LHCN-M2 (cell line): ENCODE data around the gene ZMYND8. TPM values are rescaled to one million over a fixed set of nuclear protein-coding genes. Genes with fewer than 3 reads are reported as not detected.
"Not testable (repeated sequence)": the region's sequence is repeated elsewhere in the genome, so short reads cannot be mapped to it uniquely, and the experiment has no call there.

ENCODE experiments used
- DNase-seq: peaks from one replicate; pipeline ENCODE4 v3.0.0-alpha.2; 2012; ENCODE audit warnings: low read depth
- total RNA-seq: library from RNA; depleted of rRNA; stranded (reverse); fragments of >200 nt; gene quantifications from 2 replicates; pipeline ENCODE4 v1.2.3, GENCODE V29; 2014

The ZMYND8 gene
- total RNA-seq, 1 experiment from 2014 or later = 56.4 TPM

DNA sequence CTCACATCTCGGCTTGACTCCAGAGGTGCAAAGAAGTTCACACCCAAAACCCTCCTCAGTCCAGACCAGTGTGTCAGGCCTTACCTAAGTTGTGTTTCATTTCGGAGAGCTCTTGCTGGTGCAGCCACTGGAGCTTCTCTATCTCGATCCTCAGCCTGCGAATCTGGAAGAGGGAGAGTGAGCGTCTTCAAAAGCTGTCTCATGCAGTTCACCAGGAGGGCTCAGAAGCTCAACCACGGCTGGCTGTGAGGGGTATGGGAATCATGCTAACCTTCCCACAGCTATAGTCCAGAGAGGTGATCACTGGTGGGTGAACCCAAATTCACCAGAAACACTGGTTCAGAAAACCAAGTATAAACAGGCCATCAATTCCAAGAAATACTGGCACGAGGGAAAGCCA is 129.4 kb downstream of the ZMYND8 start:
- no peak for DNase-seq

DNA sequence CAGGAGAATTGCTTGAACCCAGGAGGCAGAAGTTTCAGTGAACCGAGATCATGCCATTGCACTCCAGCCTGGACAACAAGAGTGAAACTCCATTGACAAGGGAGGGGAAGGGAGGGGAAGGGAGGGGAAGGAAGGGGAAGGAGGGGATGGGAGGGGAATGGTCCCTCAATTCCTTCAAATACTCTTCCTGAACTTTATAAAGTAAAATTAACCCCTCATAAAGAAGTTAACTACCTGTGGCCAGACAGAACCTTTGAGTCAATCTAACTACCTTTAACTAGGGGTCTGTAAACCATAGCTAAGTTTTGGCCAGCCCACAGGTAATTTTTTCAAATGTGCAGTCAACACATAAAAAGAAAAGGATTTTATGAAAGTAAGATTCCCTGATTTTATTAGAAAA is 131.0 kb downstream of the ZMYND8 start:
- no peak for DNase-seq

DNA sequence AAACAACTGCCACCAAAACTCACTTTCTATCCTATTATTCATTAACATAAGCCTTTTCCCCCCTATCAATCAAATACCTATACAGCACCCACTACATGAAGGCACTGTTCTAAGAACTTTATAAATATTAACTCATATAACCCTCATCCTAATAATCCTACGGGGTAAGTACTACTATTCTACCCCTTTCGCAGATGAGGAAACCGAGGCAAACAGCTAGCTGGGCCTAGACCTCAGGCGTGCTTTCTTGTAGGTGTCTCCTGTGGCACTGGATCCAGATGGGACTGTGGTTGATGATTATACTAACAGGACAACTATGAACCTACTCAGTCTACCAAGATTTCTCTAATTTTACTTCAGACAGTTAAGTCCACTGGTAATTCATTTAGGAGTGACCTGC is 131.6 kb downstream of the ZMYND8 start:
- no peak for DNase-seq

DNA sequence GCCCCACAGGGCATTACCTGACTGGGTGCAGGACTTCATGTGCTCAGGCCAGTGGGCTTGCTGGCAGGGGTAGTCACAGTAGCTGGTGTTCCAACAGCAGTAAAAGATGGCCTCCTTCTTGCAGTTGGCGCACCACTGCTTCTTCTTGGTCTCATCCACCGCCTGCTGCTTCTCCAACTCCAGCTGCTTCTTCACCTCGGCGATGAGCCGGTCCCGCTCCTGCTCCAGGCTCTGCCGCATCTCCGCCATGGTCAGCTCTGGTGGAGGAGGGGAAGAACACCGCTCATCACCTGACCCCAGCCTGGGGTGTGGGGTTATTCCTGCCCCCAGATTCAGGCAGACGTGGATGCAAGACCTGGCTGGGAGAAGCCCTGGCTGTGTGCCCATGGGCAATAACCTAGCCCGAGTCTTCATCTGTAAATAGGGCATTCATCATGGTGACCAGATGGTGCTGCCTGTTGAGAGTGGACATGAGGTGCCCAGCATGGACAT is 132.2 kb downstream of the ZMYND8 start:
- DNase-seq = no peak

DNA sequence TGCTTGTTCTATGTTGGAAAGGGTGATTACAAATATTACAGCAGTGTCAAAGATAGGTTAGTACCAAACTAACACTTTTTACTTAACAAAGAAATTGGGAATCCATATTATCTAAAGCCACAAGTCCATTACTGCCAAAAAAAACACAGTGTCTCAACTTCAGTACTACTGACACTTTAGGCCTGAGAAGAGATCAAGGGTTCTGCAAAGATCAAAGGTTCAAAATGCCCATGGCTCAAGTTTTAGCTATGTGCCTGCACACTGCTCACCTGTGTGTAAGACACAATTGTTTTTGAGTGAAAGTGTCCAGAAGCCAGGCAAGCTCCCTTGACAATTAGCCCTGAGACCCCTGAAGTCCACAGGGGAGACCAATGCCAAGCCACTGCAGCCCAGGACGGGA is 132.6 kb downstream of the ZMYND8 start:
- DNase-seq = no peak

DNA sequence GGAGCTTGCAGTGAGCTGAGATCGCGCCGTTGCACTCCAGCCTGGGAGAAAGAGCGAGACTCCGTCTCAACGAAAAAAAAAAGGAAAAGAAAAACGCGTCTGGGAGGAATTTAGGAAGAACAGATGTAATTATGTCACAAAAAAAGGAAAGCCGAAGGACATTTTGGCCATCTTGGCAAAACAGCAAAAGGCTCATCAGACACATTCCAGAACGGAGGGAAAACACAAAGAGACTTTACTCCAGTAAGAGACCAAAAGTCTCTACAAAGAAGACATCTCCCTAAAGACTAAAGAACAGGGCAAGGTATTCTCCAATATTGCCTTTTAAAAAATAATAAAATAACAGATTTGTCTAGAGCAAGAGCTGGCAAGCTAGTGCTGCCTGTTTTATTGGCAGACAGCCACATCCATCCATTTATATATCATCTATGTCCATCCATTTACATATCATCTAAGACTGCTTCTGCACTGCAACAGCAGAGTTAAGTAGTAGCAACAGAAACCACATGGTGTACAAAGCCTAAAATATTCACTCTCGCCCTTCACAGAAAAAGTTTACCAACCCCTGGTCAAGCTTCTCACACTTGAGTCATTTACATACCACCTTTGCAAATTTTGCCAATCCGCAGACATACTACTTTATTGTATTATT is 133.9 kb downstream of the ZMYND8 start:
- DNase-seq = no peak

DNA sequence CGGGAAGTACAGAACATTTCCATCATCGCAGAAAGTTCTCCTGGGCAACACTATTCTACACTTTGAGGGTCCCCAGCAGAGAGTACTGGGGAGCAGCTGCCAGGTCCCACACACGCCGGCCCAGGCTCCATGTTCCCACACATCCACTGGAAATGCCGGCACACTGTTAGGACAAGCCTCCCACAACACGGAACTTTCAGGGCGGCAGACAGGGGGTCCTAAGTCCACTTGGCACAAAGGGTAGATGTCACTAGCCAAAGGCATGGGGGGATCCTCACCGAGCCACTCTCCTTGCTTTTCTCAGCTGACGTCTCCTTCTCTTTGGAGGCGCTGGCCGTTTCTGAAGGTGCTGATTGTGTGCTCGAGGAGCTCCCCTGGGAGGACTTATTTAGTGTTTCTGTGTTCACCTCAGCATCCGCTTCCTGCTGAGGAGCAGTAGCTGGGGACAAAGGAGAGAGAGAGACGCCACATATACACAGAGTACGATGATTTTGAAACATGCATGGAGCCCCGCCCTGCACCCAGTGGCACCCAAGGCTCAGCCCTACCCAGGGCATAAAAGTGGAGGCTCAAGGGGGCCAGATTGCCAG is 135.4 kb downstream of the ZMYND8 start:
- DNase-seq = no peak

DNA sequence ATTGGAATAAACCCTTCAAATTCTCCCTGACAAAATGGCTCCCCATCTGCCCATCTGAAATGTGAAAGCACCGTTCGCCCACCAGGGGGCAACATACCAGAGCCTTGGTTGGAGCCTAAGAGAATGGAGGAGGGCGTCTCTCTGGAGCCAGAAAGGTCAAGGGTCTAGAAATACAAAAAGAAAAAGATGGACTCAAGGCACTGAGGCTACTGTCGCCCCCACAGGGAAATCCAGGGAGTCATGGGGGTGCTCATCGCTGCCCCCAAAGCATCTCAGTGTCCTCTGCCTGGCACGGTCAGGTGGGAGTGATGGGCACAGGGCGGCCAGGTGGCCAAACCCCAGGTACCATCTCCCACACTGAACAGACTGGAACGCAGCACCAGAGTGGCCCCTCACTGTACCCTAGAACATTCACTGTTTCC is 136.3 kb downstream of the ZMYND8 start:
- DNase-seq = peak; percentile 43

DNA sequence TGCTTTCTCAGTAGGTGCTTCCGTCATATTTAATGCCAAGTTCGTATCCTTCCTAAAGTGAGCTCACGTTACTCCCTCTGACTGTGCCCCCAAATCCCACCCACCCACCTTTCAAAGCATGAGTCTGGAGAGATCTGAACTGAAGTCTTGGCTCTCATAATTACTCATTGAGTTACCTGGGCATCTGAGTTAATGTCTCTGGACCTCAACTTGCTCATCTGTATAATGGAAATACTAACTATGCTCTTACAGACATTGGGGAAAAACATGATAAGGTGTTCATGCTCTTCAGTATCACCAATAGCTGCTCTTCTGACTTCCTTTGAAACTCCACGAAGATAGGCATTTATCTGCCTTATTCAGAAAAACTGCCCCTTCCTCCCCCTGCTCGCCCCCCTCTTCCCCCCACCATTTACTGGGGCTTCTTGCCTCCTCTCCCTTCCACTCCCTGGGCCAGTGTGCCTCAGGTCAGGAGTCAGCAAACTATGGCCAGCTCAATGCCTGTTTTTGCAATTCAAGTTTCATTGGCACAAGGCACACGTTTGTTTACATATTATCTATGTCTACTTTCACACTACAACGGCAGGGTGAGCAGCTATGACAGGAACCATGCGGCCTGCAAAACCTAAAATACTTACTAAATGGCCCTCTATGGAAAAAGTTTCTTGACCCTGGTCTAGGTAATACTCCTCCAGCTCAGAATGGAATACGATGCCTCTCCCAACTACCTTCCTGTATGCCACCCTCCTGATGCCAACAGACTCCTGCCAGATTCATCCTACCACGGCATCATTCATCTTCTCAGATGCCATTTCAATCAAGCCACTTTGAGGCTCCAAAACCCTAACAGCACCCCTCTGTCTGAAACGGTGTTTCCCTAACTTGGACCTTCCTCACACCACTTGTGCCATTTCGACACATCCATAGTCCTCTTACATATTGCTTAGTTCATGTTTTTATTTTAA is 138.7 kb downstream of the ZMYND8 start:
- no peak for DNase-seq

DNA sequence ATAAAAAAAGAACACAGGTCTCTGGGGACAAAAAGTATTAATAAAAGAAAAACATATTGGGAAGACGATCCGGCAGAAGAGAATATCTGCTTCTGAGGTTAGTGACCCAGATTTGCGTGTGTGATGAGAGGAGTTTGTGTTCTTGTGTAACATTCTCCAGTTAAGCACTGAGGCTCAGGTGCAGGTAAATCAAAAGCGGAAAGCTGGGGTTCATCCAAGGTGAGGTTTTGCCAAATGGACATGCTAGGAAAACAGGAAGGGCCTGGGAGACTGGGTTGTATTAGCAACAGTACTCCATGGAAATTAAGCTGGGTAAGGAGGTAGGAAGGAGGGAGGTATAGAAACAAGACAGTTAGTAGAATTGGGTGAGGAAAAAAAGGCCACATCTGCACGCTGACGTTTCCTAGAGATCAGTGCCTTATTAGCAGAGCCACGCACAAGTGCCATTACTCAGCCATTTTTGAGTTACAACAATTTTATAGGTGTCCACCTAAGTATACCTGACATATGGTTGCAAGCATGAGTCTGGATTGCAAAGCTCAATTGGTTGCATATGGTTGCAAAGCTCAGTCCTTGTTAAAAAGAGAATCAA is 139.6 kb downstream of the ZMYND8 start:
- no peak for DNase-seq

DNA sequence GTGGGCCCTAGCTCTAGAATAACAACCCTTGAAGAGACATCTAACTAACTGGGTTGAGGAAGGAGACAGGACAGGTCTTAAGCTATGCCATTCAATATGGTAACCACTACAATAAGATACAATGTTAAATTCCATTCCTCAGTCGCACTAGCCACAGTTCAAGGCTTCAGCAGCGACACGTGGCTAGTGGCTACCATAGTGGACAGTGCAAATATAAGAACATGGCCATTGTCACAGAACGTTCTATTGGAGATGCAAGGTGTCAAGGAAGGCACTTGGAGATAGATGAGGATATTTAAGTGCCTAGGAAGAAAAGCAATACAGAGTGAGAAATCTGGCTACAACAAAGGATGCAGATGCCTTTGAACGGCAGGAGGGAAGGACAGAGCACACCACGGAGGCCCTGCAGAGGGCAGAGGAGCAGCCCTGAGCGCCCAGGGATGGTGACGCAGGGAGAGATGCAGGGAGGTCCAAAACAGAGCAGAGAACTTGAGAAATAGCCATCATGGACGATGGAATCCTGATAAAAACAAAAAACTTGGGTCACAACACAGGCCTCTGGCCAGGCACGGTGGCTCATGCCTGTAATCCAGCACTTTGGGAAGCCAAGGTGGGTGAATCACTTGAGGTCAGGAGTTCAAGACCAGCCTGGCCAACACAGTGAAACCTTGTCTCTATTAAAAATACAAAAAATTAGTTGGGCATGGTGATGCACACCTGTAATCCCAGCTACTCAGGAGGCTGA is 140.7 kb downstream of the ZMYND8 start:
- DNase-seq = no peak

DNA sequence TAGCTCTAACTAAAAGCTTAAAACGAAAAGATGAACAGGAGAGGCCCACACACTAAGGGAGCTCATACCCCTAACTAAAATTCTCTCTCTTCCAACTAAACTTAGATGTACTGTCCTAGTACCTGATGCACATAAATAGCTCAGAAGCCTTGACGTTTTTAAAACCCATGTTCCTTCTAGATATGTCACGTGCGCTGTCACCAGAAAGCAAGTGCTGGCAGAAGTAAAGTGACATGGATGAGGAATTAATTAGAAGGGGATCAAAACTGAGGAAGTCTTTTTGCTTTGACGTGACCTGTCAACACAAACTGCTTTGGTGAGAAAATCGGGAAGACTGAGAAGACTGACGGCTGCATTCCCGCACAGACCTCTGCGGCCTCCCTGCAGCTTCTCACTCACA is 142.5 kb downstream of the ZMYND8 start:
- DNase-seq = no peak

DNA sequence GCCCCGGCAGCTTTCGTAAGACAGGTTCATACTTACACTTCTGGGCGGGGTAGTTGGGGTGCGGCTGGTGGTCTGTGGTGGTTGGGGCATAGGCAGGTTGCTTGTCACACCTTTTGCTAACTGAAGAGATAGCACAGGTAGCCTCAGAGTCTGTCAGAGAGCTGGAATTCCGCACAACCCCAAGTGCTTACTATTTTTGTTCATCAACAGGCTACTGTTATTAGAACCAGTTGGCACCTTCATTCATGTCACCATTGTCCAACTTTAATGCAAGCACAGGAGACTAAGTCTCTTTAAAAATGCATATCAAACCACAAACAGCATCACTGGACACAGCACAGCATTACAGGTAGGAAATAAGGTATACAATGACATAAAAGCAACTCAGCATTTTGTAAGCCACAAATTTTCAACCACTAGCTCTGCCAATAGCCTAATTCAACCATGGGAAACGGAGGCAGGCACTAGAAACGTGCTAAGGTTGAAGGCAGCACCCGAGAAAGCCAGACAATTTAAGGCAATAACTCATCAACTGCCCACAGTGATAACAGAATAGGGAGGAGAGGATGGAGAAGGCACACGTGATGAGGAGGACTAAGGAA is 143.8 kb downstream of the ZMYND8 start:
- DNase-seq = no peak

DNA sequence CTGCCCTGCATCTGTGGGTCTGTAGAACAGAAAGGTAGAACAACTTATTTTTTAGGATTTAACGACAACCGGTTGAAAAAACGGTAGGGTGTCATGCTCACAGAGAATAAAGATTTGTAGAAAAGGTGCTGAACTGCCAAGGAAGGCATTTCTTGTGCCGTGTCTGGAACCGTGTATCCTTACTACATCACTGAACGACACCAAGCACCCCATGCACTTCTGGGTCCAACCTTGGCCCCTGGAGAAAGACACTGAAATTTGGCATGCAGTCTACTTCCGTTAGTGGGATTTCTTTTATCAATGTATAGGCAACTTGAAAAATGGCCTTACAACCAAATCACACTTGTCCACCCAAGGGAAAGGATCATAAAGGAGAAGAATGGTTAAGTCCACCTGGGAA is 145.5 kb downstream of the ZMYND8 start:
- DNase-seq = no peak

DNA sequence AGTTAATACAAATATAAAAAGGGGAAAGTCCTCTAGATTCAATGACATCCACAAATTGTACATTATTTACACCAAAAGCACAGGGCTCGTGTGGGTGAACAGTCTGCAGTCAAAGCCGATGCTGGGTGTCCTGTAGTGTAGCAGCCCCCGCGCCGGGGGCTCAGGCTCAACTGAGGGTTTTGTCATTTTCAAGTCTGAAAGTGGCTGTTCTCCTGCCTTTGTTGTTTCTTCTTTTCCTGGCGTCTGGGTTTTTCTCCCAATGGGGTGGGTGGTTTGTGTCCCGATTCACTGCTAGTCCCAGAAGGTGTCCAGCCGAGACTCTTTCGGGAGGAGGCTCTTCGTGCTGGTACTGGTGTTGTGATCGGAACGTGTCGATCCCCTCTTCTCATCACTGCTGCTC is 146.0 kb downstream of the ZMYND8 start:
- DNase-seq = no peak

DNA sequence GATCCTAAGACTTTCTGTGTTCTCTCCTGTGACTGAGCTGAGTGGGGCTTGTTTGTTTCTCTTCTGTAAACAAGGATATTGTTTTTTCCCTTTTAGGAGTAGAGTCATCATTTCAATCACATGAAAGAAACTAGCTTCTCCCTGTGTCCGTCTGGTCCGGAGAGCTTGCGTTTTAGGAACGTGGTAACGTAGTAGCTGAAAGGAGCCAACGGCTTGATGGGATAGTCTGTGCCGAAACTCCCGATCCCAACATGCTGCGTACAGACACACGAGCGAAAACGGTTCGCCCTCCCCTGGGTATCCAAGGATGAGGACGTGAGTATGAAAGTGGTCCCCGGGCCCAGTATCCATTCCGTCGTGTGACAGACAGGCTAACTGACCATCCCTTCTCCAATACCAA is 146.5 kb downstream of the ZMYND8 start:
- DNase-seq = no peak

DNA sequence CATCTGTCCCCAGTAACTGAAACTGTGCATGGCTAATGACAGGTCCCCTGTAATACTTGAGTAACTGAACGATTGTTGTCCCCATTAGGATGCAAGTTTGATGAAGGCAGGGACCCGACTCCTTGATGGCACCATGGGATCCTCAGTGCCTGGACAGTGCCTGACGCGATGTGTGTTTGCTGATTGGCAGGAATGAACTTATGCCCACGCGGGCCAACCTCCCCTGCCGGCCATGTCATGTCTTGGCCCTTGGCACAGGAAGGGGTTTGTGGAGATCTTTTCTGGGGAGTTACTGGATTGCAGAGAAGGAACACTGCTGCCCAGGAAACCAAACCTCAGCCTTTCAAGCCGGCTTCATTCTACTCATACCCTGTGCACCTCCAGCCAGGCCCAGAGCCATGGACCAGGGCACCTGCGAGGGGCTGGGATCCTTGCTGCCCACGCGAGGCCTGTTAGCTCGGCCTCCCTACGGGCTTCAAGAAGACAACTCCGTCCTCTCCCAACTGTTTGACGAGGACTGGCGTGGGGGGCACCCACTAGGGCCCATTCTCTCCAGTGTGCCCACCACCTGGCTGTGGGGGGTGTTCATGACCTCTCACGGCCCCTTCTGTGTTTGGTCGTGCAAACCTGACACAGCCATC is 147.8 kb downstream of the ZMYND8 start:
- no peak for DNase-seq

DNA sequence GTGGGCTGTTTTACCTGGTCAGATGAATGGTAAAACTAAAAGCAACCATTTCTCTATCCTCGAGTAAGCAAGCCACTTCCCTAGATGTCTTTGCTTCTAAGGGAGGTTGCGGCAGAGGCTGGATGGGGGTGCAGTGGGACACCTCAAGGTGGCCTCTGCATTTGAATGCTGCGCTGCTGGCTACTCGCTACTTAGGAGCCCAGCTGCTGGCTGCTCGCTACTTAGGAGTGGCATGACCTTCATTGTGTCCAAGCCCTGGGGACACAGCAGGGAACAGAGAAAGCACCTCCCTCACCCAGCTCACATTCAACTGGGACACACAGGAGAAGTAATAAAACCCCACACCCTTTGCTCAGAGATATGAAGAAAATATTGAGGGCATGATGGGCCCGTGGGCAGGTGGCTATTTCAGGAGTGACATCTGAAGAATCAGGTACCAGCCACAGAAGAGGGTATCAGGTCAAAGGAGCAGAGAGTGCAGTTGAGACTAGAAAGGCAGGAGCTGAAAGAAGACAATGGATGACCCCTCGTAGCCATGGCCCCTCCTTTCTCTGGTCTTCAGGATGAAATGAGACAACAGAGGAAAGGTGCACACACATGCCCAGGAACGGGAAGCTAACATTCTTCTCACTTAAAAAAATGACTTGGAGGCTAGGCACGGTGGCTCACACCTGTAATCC is 149.4 kb downstream of the ZMYND8 start:
- DNase-seq = no peak

DNA sequence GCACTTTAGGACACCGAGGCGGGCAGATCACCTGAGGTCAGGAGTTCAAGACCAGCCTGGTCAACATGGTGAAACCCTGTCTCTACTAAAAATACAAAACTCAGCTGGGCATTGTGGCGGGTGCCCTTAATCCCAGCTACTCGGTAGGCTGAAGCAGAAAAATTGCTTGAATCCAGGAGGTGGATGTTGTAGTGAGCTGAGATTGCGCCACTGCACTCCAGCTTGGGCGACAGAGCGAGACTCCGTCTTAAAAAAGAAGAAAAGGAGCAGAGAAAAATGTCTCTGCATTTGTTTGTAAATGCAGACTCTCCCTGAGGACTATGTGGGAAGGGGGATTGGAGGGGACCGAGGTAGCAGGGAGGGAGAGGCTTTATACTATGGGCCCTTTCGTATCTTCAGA is 149.9 kb downstream of the ZMYND8 start:
- DNase-seq = not testable (repeated sequence)
